RWPE2 (cell line): ENCODE measurements around the gene ADAM8.

Source experiments
- ATAC-seq: fragments of 200-7000 bp; cut with Tn5 transposase; 3 replicates; pipeline ENCODE4 v1.9.1; 2021; ENCODE audit warnings: low read depth
- DNase-seq: peaks from one replicate; pipeline ENCODE4 v3.0.0-alpha.2; 2020; ENCODE audit warnings: low spot score
- H3K27ac ChIP-seq: fragments of 450-650 bp; 2 replicates; pipeline ENCODE4 v1.5.1; 2017; ENCODE audit warnings: mild to moderate bottlenecking; ENCODE audit not compliant: poor library complexity, severe bottlenecking
- H3K27me3 ChIP-seq: fragments of 250-450 bp; sonication (Bioruptor Pico); 2 replicates; pipeline ENCODE4 v1.5.1; 2021; ENCODE audit warnings: mild to moderate bottlenecking, moderate library complexity; ENCODE audit not compliant: insufficient read depth, poor library complexity, severe bottlenecking
- H3K36me3 ChIP-seq: fragments of 250-450 bp; sonication (Bioruptor Pico); 2 replicates; pipeline ENCODE4 v1.5.1; 2020; ENCODE audit warnings: low read depth, mild to moderate bottlenecking, moderate library complexity
- H3K4me1 ChIP-seq: fragments of 250-450 bp; sonication (Bioruptor Pico); 2 replicates; pipeline ENCODE4 v1.5.1; 2021; ENCODE audit warnings: mild to moderate bottlenecking, moderate library complexity; ENCODE audit not compliant: insufficient read depth, poor library complexity, severe bottlenecking
- H3K4me3 ChIP-seq: fragments of 250-450 bp; sonication (Bioruptor Pico); 2 replicates; pipeline ENCODE4 v1.5.1; 2021; ENCODE audit warnings: mild to moderate bottlenecking, moderate library complexity; ENCODE audit not compliant: severe bottlenecking
- H3K9me3 ChIP-seq: fragments of 250-450 bp; sonication (Bioruptor Pico); 2 replicates; pipeline ENCODE4 v1.5.1; 2021; ENCODE audit warnings: mild to moderate bottlenecking, moderate library complexity; ENCODE audit not compliant: severe bottlenecking
- CTCF ChIP-seq: fragments of 450-650 bp; IDR thresholded peaks from one replicate; pipeline ENCODE4 v1.5.1; 2017; ENCODE audit warnings: mild to moderate bottlenecking, moderate library complexity; ENCODE audit not compliant: poor library complexity, severe bottlenecking

The ADAM8 gene

GRCh38 chr10:133277993-133278576 lies 1.4 kb upstream of the ADAM8 start:
- Histone ChIP-seq H3K27ac (peak overlapping the region; percentile 90), H3K36me3 (peaks cover 33% of the 10 kb centered on the region), H3K4me1 (peaks cover 42% of the 10 kb centered on the region), H3K9me3 (no peaks in the 10 kb centered on the region), H3K4me3 (no peak overlapping the region), H3K27me3 (no peaks in the 10 kb centered on the region)
- DNase-seq = no peak
- no peak for ATAC-seq
- no peak for TF ChIP-seq CTCF

GRCh38 chr10:133277277-133277992 lies 767 bp upstream of the ADAM8 start:
- Histone ChIP-seq H3K27me3 (no peaks in the 10 kb centered on the region), H3K9me3 (no peaks in the 10 kb centered on the region), H3K4me1 (peaks cover 42% of the 10 kb centered on the region), H3K27ac (peak overlapping the region; percentile 90), H3K36me3 (peaks cover 29% of the 10 kb centered on the region), H3K4me3 (no peak overlapping the region)
- DNase-seq (no peak), ATAC-seq (no peak)
- TF ChIP-seq CTCF = no peak

GRCh38 chr10:133276100-133276434 lies 601 bp downstream of the ADAM8 start:
- H3K36me3 ChIP-seq = peaks cover 25% of the 10 kb centered on the region

GRCh38 chr10:133275684-133276092 lies 980 bp downstream of the ADAM8 start:
- no peak for DNase-seq
- H3K4me1 ChIP-seq = peaks cover 42% of the 10 kb centered on the region

More at GRCh38 chr10:133276100-133276434, 601 bp downstream of the ADAM8 start:
- Histone ChIP-seq H3K27ac (peak overlapping the region; percentile 90), H3K9me3 (no peaks in the 10 kb centered on the region), H3K4me3 (peak overlapping the region; percentile 43), H3K27me3 (no peaks in the 10 kb centered on the region), H3K4me1 (peaks cover 42% of the 10 kb centered on the region)
- ATAC-seq = no peak
- no peak for TF ChIP-seq CTCF
- DNase-seq = no peak

More at GRCh38 chr10:133275684-133276092, 980 bp downstream of the ADAM8 start:
- no peaks in the 10 kb centered on the region for H3K27me3 ChIP-seq
- TF ChIP-seq CTCF = no peak
- peak overlapping the region; percentile 43 for H3K4me3 ChIP-seq
- H3K36me3 ChIP-seq = peaks cover 25% of the 10 kb centered on the region
- H3K27ac ChIP-seq = peak overlapping the region; percentile 90
- ATAC-seq = no peak
- no peaks in the 10 kb centered on the region for H3K9me3 ChIP-seq
